Epithelial cell of proximal tubule (primary cell): ENCODE measurements around the gene SRSF10. TPM values are rescaled to one million over a fixed set of nuclear protein-coding genes. Genes with fewer than 3 reads are reported as not detected.

Source experiments
- DNase-seq: peaks from one replicate; pipeline ENCODE4 v3.0.0-alpha.2; 2011; ENCODE audit warnings: low read depth
- H3K4me3 ChIP-seq: 2 replicates; pipeline ENCODE4 v1.5.1; 2011; ENCODE audit warnings: low read depth, mild to moderate bottlenecking, low read length
- total RNA-seq: library from RNA; depleted of rRNA; stranded (reverse); fragments of >200 nt; gene quantifications from 2 replicates; pipeline ENCODE4 v1.2.3, GENCODE V29; 2015
- TF ChIP-seq, protein P1 (sequence below): conservative IDR thresholded peaks from 2 replicates; pipeline ENCODE4 v1.5.1; 2012; ENCODE audit warnings: low read depth, mild to moderate bottlenecking, low read length

SRSF10 gene
- total RNA-seq, 1 donor from 2014 or later: 97.3 TPM

DNA sequence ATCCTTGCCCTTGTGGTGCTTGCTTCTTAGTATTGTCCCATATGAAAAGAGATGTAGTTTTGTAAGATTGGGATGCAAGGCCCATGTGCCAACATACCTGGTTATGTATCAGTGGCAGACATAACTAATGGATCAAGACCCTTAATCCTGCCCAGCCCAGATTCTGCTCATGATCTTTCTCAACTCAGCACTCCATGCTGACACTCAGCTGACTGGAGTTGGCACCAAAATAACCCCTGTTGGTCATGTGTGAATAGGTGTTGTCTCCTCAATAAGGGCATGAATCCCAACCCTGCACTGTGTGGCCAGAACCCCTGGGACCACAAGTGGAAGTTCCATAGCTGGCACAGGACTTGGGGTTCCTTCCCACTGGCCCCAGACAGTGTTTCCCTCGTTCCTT lies 53.0 kb downstream of the SRSF10 start:
- no peak overlapping the region for H3K4me3 ChIP-seq
- no peak for DNase-seq
- TF ChIP-seq, protein P1, sequence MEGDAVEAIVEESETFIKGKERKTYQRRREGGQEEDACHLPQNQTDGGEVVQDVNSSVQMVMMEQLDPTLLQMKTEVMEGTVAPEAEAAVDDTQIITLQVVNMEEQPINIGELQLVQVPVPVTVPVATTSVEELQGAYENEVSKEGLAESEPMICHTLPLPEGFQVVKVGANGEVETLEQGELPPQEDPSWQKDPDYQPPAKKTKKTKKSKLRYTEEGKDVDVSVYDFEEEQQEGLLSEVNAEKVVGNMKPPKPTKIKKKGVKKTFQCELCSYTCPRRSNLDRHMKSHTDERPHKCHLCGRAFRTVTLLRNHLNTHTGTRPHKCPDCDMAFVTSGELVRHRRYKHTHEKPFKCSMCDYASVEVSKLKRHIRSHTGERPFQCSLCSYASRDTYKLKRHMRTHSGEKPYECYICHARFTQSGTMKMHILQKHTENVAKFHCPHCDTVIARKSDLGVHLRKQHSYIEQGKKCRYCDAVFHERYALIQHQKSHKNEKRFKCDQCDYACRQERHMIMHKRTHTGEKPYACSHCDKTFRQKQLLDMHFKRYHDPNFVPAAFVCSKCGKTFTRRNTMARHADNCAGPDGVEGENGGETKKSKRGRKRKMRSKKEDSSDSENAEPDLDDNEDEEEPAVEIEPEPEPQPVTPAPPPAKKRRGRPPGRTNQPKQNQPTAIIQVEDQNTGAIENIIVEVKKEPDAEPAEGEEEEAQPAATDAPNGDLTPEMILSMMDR: no peak

DNA sequence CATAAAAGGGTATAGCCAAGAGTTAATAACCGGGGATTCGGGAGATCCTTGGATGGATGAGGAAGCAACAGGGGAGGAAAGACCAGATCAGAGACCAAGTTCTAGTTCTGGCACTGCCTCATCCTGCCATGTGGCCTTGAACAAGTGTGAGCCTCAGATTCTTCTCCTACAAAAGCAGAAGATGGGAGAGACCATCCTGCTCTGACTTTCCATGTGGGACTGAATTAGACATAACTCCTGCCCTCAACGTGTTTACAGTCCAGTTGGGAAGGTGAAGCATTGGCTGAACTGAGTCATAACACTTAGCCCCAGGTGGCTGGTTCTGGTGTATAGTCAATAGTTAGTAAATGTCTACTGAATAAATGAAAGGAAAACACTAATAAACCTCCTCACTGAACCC lies 54.8 kb downstream of the SRSF10 start:
- TF ChIP-seq, protein P1: no peak
- no peak for DNase-seq
- H3K4me3 ChIP-seq: no peak overlapping the region

DNA sequence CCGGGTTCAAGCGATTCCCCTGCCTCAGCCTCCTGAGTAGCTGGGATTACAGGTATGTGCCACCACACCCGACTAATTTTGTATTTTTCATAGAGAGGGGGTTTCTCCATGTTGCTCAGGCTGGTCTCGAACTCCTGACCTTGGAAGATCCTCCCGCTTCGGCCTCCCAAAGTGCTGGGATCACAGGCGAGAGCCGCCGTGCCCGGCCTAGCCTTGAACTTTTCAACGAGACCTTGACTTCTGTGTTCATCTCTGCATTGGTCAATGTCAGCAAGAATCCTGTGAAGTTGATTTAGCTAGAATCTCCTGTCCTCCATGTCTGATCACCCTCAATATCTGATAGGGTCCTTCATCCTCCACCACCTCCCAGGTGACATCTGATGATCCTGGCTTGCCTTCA lies 55.5 kb downstream of the SRSF10 start:
- TF ChIP-seq, protein P1: no peak
- no peak overlapping the region for H3K4me3 ChIP-seq
- DNase-seq: no peak

DNA sequence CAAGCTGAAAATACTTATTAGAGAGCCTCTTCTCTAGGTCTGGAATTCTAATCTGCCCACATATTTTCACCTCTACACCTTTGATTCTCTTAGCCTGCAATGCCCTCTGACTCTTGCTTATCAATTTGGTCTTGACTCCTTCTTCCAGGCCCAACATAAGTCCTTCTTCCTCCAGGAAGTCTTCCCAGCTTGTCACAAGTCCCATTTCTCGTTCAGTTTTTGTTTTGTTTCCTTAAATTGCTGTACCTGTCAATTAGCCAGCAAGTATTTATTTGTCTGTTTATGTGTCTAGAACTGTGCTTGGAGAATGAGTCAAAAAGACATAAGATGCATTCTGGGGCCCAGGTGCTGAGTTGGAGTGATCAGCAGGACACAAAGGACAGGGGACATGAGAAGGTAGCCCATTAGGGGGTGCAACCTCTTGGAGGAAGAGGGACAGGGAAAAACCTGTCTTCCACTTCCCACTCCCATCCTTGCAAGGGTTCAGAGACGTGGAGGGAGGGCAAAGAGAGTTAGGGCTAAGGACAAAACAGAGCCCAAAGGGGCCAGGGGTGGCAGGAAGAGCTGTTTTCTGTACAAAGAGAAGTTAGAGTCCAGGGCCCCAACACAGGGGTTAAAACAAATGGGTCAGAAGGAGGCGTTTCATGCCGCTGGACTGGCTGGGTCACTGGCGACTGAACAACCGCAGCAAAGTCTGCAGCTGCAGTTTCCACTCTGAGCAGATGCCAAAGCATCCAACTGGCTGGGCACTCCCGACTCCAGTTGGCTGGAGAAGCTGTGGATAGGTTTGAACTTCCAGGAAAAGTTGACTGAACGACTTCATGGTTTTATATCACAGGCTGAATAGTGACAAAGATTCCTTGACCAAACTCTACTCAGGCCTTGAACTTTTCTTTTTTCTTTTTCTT lies 56.3 kb downstream of the SRSF10 start:
- H3K4me3 ChIP-seq: no peak overlapping the region
- TF ChIP-seq, protein P1: peak; percentile 2
- DNase-seq: no peak

DNA sequence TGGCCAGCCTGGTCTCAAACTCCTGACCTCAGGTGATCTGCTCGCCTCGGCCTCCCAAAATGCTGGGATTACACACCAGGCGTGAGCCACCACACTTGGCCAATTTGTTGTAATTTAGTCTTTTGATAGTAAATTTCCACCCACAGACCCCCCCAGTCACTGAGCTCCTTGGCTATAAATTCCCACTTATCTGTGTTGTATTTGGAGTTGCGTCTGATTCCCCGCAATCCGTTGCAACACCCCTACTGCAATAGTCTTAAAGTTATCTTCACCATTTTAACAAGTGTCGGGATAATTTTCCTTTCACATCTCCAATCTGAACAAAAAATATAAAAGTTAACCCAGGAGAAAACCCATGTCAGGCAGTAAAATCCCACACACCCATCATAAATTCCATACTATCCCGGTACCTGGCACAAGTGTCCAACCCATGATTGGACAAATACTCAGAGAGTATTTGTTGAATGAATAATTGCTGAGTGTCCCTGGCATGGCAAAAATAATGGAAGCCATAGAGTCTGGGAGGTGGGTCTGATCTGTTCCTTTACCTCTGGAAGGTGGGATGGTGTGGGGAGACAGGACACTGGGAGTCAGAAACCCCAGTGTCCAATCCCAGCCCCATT lies 57.7 kb downstream of the SRSF10 start:
- no peak overlapping the region for H3K4me3 ChIP-seq
- DNase-seq: no peak
- TF ChIP-seq, protein P1: no peak

DNA sequence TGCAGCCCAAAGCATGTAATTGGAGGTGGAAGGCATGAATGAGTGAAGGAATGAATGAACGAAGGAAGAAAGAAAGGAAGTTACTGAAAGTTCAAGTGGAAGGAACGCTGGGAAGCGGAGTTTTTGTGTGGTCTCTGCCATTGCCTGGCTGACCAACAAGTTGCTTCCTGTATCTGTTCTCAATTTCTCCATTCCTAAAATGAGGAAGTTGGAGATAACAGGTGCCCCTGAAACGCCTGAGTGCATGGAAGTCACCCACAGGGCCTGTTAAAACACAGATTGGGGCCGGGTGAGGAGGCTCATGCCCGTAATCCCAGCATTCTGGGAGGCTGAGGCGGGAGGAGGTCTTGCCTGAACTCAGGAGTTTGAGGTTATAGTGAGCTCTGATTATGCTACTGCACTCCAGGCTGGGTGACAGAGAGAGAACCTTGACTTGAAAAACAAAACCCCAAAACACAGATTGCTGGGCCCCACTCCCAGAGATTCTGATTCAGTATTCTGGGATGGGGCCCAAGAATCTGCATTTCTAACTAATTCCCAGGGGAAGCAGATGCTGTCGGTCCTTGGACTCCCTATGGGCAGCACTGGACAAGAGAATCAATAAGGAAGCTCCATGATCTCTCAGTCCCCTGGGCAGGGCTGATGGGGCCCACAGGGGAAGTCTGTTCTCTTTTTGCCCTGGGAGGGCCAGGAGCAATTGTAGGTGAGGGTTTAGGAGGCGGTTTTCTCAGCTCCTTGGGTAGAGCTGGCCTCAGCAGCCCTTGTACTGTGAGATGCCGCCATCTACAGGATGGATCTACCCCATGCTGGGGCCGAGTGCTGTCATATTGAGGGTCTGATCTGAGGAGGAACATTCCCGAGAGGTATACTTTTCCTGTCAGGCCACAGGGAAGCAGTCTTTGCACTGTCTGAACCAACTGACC lies 63.7 kb downstream of the SRSF10 start:
- DNase-seq: no peak
- no peak overlapping the region for H3K4me3 ChIP-seq
- TF ChIP-seq, protein P1: peak; percentile 78
